Left renal cortex interstitium (tissue), 4 donors: ENCODE data around the gene CSNK1G2. TPM values are rescaled to one million over a fixed set of nuclear protein-coding genes. Genes with fewer than 3 reads are reported as not detected.
A peak's percentile ranks its signal among the peaks of the same experiment; 100 is the strongest.

Experiments
- DNase-seq, 4 donors: peaks; one replicate each; pipeline ENCODE4 v3.0.0-alpha.2; 2013; ENCODE audit warnings: low read depth in 4 of 4, low spot score in 2 of 4, missing footprints in 1 of 4
- polyA plus RNA-seq, 4 donors: library from polyadenylated mRNA; unstranded; fragments of 120-200 nt; gene quantifications; one replicate each; pipeline ENCODE4 v1.2.1, GENCODE V29; 2013; ENCODE audit not compliant: insufficient read length in 4 of 4

Gene CSNK1G2
- polyA plus RNA-seq, 4 donors: 44.8 to 82.8 (median 68.9) TPM

DNA sequence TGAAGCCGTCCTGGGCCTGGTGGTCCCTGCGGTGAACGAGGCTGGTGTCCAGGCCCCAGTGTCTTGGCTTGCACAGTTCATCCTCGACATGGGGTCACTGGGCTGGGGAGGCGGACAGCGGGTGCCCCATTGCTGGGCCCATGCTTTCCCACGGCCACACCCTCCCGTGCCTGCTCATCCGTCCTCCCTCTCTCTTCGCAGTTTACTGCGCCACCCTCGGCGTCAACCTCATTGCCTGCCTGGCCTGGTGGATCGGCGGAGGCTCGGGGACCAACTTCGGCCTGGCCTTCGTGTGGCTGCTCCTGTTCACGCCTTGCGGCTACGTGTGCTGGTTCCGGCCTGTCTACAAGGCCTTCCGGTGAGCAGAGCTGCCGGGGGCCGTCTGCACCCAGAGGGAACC lies 23.0 kb upstream of the CSNK1G2 start:
- DNase-seq: no peak

DNA sequence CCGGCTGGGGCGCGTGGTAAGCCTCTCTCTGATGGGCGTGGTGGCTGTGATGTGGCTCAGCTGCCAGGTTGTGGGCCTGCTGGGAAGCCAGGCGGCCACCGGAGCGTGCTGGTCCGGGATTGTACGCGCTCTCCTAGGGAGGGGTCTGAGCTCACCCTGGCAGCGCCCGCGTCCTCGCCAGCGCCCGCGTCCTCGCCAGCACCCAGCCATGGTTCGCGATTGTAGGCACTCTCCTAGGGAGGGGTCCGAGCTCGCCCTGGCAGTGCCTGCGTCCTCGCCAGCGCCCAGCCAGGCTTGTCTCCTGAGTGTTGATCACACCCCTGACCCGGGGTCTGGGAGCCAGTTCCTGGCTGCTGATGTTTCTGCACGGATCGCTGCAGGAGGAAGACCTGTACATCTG lies 22.0 kb upstream of the CSNK1G2 start:
- DNase-seq: no peak

DNA sequence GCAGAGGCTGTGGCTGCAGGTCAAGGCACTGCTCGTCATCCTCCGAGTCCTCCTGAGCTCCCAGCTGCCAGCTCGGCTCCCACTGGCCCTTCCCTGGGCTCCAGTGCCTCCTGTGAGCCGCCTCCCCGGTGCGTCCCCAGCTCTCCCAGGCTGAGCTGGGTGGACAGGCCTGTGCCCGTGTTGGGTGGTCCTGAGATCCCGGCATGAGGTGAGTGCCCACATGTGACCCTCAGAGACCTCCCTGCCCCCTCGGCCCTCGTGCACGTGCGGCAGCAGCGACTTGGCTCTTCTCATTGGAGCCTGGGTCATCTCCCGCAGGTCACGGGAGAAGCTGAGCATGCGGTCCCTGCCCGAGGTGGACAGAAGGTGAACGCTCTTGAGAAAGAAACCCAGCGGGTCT lies 20.3 kb upstream of the CSNK1G2 start:
- DNase-seq: no peak

DNA sequence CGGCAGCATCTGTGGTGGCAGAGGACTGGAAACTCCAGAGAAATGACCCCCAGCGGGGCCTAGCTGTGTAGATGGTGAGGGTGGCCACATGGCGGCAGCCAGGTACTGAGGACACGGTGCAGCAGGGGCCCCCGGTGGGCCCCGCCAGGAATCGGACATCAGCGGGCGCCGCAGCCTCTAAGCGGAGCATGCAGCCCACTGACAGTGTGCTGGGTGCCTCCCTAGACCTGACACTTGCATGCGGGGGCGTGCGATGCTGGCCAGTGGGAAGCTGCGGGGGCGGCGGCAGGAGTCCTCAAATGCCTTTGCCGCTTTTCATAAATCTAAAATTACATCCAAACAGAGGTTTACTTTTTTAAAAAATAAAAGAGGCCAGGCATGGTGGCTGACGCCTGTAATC lies 19.6 kb upstream of the CSNK1G2 start:
- DNase-seq: no peak

DNA sequence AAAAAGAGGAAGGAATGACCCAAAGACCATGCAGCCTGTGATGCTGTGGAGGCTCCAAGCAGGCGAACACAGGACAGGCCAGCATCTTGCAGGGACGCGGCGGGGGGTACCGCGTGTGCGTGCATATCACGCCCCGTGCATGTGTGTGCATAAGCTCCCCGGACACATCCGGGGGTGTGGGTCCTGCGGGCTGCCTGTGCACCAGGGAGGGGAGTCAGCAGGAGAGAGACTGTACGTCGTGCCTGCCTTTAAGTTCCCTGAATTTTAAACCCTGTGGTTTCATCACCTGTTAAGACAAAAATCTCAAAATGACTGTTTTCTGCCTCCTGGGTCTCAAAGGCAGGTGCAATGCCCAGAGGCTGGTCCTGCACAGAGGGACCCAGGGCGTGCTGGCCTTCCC lies 19.1 kb upstream of the CSNK1G2 start:
- DNase-seq: no peak

DNA sequence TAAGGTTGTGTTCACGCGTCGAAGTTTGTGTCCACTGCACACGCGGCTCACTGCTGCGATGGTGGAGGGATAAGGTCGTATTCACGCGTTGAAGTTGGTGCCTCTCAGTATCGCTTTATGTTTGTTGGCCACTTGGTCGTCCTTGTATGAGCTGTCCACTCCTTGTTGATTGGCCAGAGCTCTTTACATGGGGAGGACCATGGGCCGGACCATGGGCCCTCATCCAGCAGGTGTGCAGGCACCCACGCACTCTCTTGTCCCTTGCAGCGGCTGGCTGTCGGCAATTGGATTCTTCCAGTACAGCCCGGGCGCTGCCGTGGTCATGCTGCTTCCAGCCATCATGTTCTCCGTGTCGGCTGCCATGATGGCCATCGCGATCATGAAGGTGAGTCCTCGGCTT lies 18.2 kb upstream of the CSNK1G2 start:
- DNase-seq: no peak

DNA sequence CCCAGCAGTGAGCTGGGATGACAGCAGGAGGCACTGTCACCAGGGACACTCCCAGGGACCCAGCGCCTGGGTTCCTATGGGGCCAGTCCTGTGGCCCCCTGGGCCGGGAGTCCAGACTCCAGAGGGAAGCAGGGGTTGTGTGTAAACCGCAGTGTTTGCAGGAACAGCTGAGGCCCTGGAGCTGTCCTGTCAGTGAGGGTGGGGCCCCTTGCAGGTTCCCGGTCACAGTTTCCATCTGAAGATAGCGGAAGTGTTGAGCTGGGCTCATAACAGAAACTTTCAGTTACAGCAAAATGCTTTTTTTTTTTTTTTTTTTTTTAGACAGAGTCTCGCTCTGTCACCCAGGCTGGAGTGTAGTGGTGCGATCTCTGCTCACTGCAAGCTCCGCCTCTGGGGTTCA lies 17.7 kb upstream of the CSNK1G2 start:
- no peak for DNase-seq

DNA sequence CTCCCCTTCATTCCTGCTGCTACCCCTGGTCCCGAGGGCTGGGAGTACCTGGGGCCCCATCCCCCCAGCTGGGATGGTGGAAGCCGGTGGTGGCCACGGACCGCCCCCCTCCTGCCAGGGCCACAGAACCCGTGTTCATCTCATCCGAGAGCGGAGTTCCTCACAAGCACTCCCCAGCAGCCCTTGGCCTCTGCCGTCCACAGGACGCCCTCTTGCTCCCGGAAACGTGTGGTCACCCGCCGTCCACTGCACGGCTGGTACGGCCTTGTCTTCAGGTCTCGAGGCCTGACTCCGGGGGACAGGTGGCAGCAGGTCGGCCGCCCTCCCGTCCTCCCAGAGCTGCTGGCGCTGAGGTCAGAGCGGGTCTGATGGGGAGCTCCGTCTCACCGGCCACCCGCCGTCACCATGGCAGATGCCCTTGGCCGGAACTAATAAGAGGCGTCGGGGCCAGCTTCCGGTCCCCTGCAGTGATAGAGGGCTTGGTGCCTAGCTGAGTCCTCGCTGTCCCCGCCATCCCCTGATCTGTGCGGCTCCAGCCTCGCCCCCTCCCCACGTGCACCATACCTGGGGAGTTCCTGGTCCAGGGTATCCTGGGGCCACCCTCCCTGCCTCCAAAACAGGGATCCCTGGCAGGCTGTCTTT lies 16.5 kb upstream of the CSNK1G2 start:
- DNase-seq: no peak

DNA sequence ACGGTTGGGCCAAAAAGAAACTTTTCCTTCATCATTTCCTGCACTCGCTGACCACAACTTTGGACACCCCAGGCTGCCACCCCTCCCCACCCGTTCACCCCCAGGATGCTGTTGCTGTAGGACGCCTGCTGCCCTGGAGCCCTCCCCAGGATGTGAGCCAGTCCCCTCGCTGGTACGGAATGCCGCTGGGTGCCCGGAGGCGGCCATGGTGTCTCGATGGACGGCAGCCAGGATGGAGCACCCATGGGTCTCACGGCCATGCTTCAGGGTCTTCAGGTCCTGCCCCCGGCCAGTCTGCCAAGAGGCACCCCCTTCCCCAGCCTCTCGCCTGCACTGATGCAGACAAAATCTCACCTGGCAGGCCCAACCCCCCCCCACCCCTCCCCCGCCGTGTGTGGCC lies 15.4 kb upstream of the CSNK1G2 start:
- no peak for DNase-seq

DNA sequence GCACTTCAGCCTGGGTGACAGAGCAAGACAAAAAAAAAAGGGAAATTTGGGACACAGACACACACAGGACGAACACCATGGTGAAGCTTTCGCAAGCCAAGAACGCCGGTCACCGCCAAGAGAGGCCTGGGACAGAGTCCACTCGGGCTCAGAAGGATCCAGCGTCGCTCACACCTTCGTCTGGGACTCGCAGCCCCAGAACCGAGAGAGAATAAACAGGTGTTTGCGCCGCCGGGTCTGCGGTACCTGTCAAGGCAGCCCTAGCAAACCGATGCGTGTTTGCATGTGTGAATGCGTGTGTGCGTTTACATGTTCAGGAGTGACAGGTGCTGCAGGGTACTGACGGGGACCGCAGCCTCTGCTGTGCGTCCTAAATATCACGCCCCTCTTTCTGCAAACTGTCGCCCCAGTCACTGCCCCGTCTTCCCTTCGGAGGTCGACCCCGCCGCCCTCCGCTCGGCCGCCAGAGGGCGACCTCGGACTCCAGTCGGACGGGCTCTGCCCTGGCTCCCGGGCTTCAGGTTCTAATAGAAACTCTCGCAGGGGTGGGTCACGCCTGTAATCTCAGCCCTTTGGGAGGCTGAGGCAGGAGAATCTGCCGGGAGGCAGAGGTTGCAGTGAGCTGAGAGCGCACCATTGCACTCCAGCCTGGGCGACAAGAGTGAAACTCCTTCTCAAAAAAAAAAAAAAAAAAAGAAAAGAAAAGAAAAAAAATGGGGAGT lies 11.8 kb upstream of the CSNK1G2 start:
- DNase-seq: peak in 1 of 4 donors; percentile 51

DNA sequence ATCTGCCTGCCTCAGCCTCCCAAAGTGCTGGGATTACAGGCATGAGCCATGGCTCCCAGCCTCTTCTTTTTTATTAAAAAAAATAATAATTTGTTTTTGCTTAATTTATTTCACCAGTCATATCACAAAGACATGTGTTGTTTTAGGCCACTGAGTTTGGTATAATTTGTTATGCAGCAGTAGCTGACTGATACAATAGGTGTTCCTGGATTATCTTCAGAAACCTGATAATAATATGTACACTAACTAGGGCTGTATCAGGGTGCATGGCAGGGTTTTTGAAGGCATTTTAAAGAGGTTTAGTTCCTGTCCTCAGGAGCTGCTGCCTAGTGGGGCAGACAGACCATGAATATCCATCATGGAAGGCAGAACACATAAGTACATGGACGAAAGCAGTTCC lies 9.5 kb upstream of the CSNK1G2 start:
- no peak for DNase-seq

DNA sequence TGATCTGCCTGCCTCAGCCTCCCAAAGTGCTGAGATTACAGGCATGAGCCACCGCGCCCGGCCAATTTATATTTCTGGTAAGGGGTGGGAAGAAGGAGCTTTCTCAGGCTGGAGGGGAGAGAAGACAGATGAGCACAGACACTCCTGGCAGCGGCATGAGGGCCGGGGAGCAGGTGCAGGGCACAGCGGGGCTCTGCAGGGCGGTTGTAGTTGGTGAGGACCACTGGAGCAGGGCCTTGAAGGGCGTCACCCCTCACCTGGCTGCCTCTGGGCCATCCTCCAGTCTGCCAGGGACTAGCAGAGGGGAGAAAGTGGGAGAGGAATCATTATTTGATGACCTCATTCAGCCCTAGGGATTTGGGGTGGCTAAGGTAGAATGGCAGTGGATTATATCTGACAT lies 8.6 kb upstream of the CSNK1G2 start:
- DNase-seq: no peak

DNA sequence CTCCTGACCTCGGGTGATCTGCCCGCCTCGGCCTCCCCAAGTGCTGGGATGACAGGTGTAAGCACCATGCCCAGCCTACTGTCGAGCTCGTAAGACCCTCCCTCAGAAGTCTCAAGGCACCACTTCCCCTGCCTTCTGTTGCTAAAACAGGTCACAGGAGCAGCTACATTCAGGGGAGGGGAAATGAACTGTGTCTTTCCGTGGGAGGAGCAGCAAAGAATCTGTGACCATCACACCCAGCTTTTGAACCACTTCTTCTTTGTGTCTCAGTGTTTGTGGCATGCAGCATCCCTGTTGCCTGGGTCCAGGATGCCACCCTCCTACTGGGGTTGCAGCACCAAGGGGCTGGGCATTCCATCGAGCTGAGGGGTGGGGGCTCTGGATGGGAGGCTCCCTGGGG lies 7.7 kb upstream of the CSNK1G2 start:
- DNase-seq: no peak

DNA sequence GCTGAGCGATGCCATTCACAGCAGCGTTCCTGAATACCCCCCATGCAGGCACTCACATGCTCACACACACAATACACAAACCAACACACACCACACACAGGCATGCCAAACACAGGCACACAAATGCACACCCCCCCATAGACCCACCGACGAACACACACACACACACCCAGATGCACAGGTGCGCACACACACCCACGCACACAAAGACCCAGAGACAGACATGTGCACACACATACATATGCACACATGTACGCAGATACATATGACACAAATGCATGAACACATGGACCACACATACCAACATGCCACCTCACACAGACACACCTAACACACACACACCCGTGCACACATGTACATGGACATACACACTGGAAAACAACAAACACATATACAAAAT lies 7.0 kb upstream of the CSNK1G2 start:
- DNase-seq: no peak

DNA sequence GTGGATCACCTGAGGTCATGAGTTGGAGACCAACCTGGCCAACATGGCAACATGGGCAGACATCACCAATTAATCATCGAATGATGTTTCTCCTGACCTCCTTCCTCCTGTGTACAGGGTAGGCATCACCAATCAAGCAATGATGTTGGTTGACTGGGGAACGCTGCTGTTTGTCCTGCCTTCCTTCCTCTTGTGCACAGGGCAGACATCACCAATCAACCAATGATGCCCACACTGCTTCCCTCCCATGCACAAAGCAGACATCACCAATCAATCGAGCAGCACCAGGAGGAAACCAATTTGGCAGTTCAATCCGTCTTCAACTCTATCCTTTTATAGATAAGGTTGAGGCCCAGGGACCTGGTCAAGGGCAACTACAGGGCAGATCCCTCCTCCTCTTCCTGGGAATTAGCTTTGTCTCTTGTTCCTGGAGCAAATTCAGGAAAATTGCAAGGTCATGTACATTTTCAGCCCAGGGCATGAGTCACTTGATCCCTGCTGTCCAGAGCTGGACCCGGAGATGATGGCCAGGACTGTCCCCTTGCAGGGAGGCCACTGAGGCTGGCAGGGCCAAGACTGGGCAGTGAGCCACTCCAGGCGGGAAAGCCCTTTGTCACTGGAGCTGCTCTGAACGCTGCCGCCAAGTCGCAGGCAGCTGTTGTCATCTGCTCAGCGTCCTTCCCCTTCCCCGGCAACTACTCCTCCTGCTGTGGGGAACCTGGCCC lies 5.3 kb upstream of the CSNK1G2 start:
- DNase-seq: no peak

DNA sequence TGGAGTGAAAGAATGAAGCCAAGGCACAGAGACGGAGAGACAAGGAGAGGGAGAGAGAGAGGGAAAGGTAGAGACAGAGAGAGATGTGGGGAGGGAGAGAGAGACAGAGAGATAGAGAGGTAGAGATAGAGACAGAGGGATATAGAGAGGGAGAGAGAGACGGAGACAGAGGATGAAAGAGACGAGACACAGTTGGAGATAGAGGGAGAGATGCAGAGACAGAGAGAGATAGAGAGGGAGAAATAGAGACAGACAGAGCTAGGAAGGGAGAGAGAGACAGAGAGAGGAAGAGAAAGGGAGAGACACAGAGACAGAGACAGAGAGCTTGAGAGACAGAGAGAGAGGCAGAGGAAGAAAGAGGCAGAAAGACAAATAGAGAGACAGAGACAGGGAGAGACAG lies 4.5 kb upstream of the CSNK1G2 start:
- DNase-seq: no peak

DNA sequence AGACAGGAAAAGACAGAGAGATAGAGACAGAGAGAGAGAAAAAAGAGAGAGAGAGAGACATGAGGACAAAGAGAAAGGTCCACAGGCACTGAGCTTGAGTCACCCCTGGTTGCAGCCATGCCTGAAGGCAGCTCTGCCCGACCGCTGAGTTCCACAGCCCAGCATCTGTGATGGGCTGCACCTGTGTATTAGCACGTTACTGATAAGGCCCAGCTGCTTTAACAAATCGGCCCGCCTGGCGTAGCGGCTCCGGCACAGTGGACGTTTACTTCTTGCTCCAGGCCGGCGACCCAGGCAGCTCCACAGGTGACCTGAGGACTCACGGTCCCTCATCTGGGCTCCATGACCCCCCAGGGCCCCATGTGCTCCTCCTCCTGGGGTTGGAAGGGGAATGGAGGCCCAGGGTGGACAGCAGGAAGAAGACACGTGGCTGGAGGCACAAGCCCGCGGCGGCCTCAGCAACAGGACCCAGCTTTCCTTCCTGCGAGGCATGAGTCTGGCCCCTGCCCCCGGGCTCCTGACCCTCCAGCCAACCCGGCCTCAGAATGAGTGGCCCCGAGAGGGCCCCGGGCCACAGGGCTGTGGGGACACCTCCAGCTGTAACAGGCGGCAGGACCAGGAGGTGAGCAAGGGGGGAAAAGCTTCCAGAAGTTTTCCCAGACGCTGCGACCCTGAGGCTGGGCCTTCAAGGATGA lies 3.9 kb upstream of the CSNK1G2 start:
- DNase-seq: no peak

DNA sequence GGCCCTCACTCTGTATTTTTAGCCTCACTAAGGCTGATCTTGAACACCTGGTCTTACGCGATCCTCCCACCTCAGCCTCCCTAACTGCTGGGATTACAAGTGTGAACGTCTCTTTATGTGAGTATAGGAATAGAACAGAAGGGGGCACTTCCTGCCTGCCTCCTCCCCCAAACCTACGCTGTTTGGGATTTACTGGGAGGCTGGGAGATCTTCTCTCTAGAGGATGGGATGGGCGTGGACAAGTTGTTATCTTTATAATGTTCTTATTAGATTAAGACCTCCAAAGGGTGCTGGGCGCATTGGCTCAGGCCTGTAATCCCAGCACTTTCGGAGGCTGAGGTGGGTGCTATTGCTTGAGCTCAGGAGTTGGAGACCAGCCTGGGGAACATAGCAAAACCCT lies 2.9 kb upstream of the CSNK1G2 start:
- DNase-seq: no peak

DNA sequence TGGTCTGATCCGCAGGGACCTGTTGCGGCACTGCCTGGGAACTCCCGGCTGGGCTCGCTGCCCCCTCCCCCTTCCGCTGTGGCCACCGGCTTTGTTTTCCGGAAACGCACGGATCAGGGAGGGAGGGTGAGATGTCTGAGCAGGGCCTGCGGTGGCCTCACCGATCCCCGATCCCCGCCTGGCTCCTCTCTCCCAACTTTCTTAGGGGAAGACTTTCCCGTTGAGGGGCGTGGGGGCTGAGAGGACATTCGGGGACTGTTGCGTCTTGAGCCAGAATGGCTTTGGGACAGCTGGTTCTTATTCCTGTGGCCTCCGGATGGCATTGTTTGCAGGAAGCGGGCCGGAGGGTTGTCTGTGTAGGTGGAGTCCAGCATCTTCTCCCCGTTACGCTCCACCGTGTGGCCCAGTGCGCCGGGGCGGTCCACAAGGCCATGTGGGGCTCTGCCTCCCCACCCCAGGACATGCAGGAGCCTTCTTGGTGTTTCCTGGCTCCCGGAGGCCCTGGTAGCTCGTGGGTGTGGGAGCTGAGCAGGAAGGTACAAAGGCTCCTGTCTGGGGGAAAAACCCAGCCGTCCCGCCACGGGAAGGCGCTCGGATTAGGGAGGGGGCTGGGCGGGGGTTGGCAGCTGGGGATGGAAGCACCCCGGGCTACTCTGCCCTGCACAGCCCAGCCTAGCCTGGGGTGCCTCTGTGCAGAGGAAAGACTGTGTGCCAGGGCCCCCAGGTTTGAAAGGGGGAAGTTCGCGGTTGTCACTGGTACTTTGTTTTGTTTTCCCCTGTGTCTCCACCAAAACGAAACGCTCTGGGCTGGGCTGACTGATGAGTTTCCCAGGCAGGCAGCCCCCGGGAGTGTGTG lies 1.3 kb downstream of the CSNK1G2 start:
- peak in 3 of 4 donors; percentile 48 to 70 (median 62) for DNase-seq

DNA sequence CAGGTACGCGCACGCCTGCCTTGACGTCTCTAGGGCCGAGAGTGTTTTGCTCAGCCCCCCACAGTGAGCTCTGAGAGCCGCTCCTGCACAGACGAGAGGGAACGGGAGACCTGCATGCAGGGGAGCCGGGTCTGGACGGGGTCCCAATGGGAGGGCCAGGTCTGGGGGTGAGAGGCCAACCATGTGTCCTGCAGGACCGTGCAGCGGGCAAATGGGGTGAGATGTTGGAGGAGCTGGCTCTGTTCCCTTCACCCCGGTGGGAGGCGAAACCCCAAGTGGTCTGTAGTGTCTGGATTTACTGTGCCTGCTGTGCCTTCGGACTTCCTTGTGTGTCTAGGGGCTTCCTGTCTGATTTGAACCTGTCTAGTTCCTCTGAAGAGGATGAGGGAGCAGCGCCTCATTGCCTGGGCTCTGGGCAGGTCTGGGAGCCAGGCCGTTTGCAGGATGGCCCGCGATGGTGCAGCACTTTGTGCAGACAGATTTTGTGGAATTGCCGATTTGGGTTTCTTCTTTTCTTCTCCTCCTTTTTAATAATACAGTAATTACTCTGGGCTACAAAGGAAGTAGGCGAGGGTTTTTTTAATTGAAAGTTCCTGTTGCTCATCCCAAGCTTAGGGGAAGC lies 2.1 kb downstream of the CSNK1G2 start:
- DNase-seq: no peak
